GM12892 (cell line): Measurements from ENCODE around the gene KIAA1755.
"Not testable (repeated sequence)": the region's sequence is repeated elsewhere in the genome, so short reads cannot be mapped to it uniquely, and the experiment has no call there.

ENCODE experiments used
- POLR2A ChIP-seq: IDR thresholded peaks from 2 replicates; pipeline ENCODE4 v1.6.1; 2011; ENCODE audit warnings: low read depth, low read length, control low read depth
- POLR2AphosphoS5 ChIP-seq: IDR thresholded peaks from 2 replicates; pipeline ENCODE4 v1.6.1; 2011; ENCODE audit warnings: low read depth, low read length, control low read depth

- TF ChIP-seq POLR2AphosphoS5, POLR2A: not testable (repeated sequence)
Measured at GRCh38 chr20:38284066-38284650, 23.6 kb upstream of the KIAA1755 start.
